DND-41 (cell line): ENCODE results near the gene MYL10.

Source experiments
- ATAC-seq: fragments of 200-7000 bp; cut with Tn5 transposase; 3 replicates; pipeline ENCODE4 v1.9.1; 2021; ENCODE audit warnings: low read depth; ENCODE audit not compliant: insufficient read depth
- DNase-seq: peaks from one replicate; pipeline ENCODE4 v3.0.0-alpha.2; 2020
- H2AFZ ChIP-seq: 2 replicates; pipeline ENCODE4 v1.6.0; 2012; ENCODE audit warnings: low read depth, low read length
- H3K27ac ChIP-seq: 2 replicates; pipeline ENCODE4 v1.5.1; 2012; ENCODE audit warnings: low read length, inconsistent platforms
- H3K27me3 ChIP-seq: fragments of 200-600 bp; sonication (generic); 2 replicates; pipeline ENCODE4 v1.6.0; 2012; ENCODE audit warnings: low read length, mild to moderate bottlenecking, inconsistent platforms; ENCODE audit not compliant: insufficient read depth, poor library complexity
- H3K36me3 ChIP-seq: 2 replicates; pipeline ENCODE4 v1.5.1; 2012; ENCODE audit warnings: low read length, inconsistent platforms; ENCODE audit not compliant: insufficient read depth
- H3K4me1 ChIP-seq: 2 replicates; pipeline ENCODE4 v1.5.1; 2012; ENCODE audit warnings: mild to moderate bottlenecking, low read length; ENCODE audit not compliant: insufficient read depth
- H3K4me2 ChIP-seq: 2 replicates; pipeline ENCODE4 v1.6.0; 2012; ENCODE audit warnings: mild to moderate bottlenecking, moderate library complexity, low read length, inconsistent platforms; ENCODE audit not compliant: insufficient read depth
- H3K4me3 ChIP-seq, 2 experiments: fragments of 200-600 bp in 1 of 2; shearing (Covaris generic) in 1 of 2; 2 replicates each; pipeline ENCODE4 v1.5.1; 2012 to 2016; ENCODE audit warnings: inconsistent platforms in 2 of 2, low read length in 2 of 2, mild to moderate bottlenecking in 2 of 2, low read depth in 1 of 2, moderate library complexity in 1 of 2
- H3K79me2 ChIP-seq: 2 replicates; pipeline ENCODE4 v1.6.0; 2012; ENCODE audit warnings: low read length, inconsistent platforms; ENCODE audit not compliant: insufficient read depth
- H3K9ac ChIP-seq: 2 replicates; pipeline ENCODE4 v1.6.0; 2012; ENCODE audit warnings: low read depth, mild to moderate bottlenecking, inconsistent platforms, low read length, moderate library complexity
- H3K9me3 ChIP-seq: 2 replicates; pipeline ENCODE4 v1.5.1; 2012; ENCODE audit warnings: low read length, moderate library complexity, mild to moderate bottlenecking, inconsistent platforms; ENCODE audit not compliant: insufficient read depth, severe bottlenecking
- H4K20me1 ChIP-seq: 2 replicates; pipeline ENCODE4 v1.6.0; 2012; ENCODE audit warnings: low read length; ENCODE audit not compliant: insufficient read depth
- EZH2 ChIP-seq: IDR thresholded peaks from 3 replicates; pipeline ENCODE4 v1.6.1; 2012; ENCODE audit warnings: borderline replicate concordance, low read depth, mild to moderate bottlenecking, moderate library complexity, low read length, inconsistent platforms; ENCODE audit not compliant: severe bottlenecking
- TF ChIP-seq, protein P1 (sequence below): IDR thresholded peaks from 2 replicates; pipeline ENCODE4 v1.5.1; 2012; ENCODE audit warnings: borderline replicate concordance, low read length, moderate library complexity, mild to moderate bottlenecking; ENCODE audit not compliant: poor library complexity, severe bottlenecking; ENCODE audit errors: extremely low read depth

The MYL10 gene

GRCh38 chr7:101588131-101588935 is 40.8 kb downstream of the MYL10 start:
- DNase-seq (no peak), ATAC-seq (no peak)
- no peaks in the 10 kb centered on the region for H3K79me2 ChIP-seq
- no peak overlapping the region for H3K27ac ChIP-seq
- no peaks in the 10 kb centered on the region for H3K4me1 ChIP-seq
- H3K4me3 ChIP-seq = no peak overlapping the region
- H3K27me3 ChIP-seq = peaks cover 2% of the 10 kb centered on the region
- no peak overlapping the region for H2AFZ ChIP-seq
- H3K36me3 ChIP-seq = no peaks in the 10 kb centered on the region
- H4K20me1 ChIP-seq = no peaks in the 10 kb centered on the region
- H3K4me2 ChIP-seq = no peak overlapping the region
- TF ChIP-seq, protein P1, sequence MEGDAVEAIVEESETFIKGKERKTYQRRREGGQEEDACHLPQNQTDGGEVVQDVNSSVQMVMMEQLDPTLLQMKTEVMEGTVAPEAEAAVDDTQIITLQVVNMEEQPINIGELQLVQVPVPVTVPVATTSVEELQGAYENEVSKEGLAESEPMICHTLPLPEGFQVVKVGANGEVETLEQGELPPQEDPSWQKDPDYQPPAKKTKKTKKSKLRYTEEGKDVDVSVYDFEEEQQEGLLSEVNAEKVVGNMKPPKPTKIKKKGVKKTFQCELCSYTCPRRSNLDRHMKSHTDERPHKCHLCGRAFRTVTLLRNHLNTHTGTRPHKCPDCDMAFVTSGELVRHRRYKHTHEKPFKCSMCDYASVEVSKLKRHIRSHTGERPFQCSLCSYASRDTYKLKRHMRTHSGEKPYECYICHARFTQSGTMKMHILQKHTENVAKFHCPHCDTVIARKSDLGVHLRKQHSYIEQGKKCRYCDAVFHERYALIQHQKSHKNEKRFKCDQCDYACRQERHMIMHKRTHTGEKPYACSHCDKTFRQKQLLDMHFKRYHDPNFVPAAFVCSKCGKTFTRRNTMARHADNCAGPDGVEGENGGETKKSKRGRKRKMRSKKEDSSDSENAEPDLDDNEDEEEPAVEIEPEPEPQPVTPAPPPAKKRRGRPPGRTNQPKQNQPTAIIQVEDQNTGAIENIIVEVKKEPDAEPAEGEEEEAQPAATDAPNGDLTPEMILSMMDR = no peak
- TF ChIP-seq EZH2 = no peak
- no peaks in the 10 kb centered on the region for H3K9me3 ChIP-seq
- no peak overlapping the region for H3K9ac ChIP-seq

- ATAC-seq (no peak), DNase-seq (no peak)
- Histone ChIP-seq H3K27me3 (no peaks in the 10 kb centered on the region), H3K79me2 (no peaks in the 10 kb centered on the region), H3K36me3 (no peaks in the 10 kb centered on the region), H3K4me2 (no peak overlapping the region), H3K9ac (no peak overlapping the region), H4K20me1 (no peaks in the 10 kb centered on the region), H3K4me1 (no peaks in the 10 kb centered on the region), H3K4me3 (no peak overlapping the region), H3K27ac (no peak overlapping the region), H2AFZ (no peak overlapping the region), H3K9me3 (no peaks in the 10 kb centered on the region)
- TF ChIP-seq, protein P1 = no peak
- TF ChIP-seq EZH2 = no peak
These were observed 42.0 kb downstream of the MYL10 start for GRCh38 chr7:101586906-101587677.

GRCh38 chr7:101586078-101586905 is 42.8 kb downstream of the MYL10 start:
- Histone ChIP-seq H3K9ac (no peak overlapping the region), H4K20me1 (no peaks in the 10 kb centered on the region), H3K27ac (no peak overlapping the region), H3K9me3 (no peaks in the 10 kb centered on the region), H3K4me3 (no peak overlapping the region), H3K4me2 (no peak overlapping the region), H3K4me1 (no peaks in the 10 kb centered on the region), H2AFZ (no peak overlapping the region), H3K36me3 (no peaks in the 10 kb centered on the region), H3K27me3 (no peaks in the 10 kb centered on the region), H3K79me2 (no peaks in the 10 kb centered on the region)
- TF ChIP-seq, protein P1 = no peak
- no peak for TF ChIP-seq EZH2
- ATAC-seq = no peak
- no peak for DNase-seq
